GM19324 (cell line): ENCODE results near the gene GNB1L.
"Not testable (repeated sequence)": the region's sequence is repeated elsewhere in the genome, so short reads cannot be mapped to it uniquely, and the experiment has no call there.

Experiments
- ATAC-seq: cut with Tn5 transposase; IDR thresholded peaks from one replicate; pipeline ENCODE4 v1.9.1; 2021; ENCODE audit warnings: mild to moderate bottlenecking, moderate library complexity; ENCODE audit not compliant: unreplicated experiment, low FRiP score

Gene GNB1L

GRCh38 chr22:19846620-19847344, 7.9 kb downstream of the GNB1L start:
- no peak for ATAC-seq

GRCh38 chr22:19845054-19845722, 9.5 kb downstream of the GNB1L start:
- ATAC-seq, result no peak

GRCh38 chr22:19844377-19845053, 10.2 kb downstream of the GNB1L start:
- ATAC-seq, result no peak

GRCh38 chr22:19843857-19844376, 10.8 kb downstream of the GNB1L start:
- no peak for ATAC-seq

GRCh38 chr22:19843107-19843856, 11.4 kb downstream of the GNB1L start:
- ATAC-seq, result no peak

GRCh38 chr22:19842393-19843106, 12.1 kb downstream of the GNB1L start:
- ATAC-seq, result no peak

- ATAC-seq, result no peak
Observed at GRCh38 chr22:19841641-19842392, 12.9 kb downstream of the GNB1L start.

GRCh38 chr22:19840955-19841640, 13.6 kb downstream of the GNB1L start:
- no peak for ATAC-seq

GRCh38 chr22:19840059-19840458, 14.6 kb downstream of the GNB1L start:
- ATAC-seq, result no peak

GRCh38 chr22:19837915-19838314, 16.8 kb downstream of the GNB1L start:
- no peak for ATAC-seq

GRCh38 chr22:19836512-19836911, 18.2 kb downstream of the GNB1L start:
- ATAC-seq, result no peak

GRCh38 chr22:19834599-19834998, 20.1 kb downstream of the GNB1L start:
- no peak for ATAC-seq

- ATAC-seq, result not testable (repeated sequence)
Observed at GRCh38 chr22:19833327-19833726, 21.3 kb downstream of the GNB1L start.

- ATAC-seq, result no peak
Observed at GRCh38 chr22:19832476-19833108, 22.1 kb downstream of the GNB1L start.

GRCh38 chr22:19831979-19832378, 22.7 kb downstream of the GNB1L start:
- ATAC-seq, result not testable (repeated sequence)

- no peak for ATAC-seq
Observed at GRCh38 chr22:19831016-19831415, 23.7 kb downstream of the GNB1L start.

GRCh38 chr22:19828035-19828401, 26.7 kb downstream of the GNB1L start:
- ATAC-seq, result no peak

GRCh38 chr22:19827341-19828034, 27.2 kb downstream of the GNB1L start:
- no peak for ATAC-seq
